Activated CD4-positive, alpha-beta T cell treated with anti-CD3 and anti-CD28 coated beads for 48 hours (primary cell): Measurements from ENCODE around the gene ADAMTS5.
A peak's percentile ranks its signal among the peaks of the same experiment; 100 is the strongest.

ENCODE experiments used
- DNase-seq: peaks from one replicate; pipeline ENCODE4 v3.0.0-alpha.2; 2020

The ADAMTS5 gene

DNA sequence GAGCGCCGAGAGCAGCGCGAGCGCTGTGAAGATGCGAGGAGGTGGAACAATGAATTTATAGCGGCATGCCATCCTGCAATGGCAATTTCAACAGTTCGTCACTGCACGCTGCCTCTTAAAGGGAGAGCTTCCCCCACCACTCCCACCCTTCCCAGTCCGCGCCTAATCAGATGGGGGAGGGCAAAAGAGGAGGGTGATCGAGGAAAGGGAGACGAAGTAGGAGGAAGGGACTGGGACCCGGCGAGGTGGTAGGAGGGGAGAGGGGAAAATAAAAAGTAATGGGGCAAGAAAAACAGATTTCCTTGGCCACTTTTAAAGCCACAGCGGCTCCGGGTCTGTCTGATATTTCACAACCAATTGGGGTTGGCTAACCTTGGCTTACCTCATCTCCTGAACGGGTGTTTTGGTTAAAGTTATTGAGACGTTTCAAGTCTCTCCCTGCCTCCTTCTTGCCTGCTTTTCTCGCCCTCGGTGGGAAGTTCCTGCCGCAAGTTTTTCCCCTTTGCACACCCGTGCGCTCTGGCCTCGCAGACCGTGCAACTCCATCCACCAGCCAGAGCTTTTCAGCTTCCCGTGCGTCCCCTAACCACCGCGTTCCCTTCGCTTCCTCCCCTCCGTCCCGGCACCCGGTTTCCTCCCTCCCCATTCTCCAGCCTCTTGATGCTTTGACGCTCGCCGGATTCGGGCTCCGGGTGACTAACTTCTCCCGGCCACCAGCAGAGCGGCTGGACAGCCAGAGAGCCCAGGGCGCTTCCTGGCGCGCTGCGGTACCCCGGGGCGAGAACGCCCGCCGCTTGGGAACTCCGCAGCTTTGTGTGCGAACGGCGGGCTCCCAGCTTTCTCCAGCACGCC, at the start of gene ADAMTS5:
ADAMTS5 (minus strand) TSS at position 27 of the 852 bp plus-strand sequence. CDS start 697 bp downstream, outside the sequence.
- no peak for DNase-seq

DNA sequence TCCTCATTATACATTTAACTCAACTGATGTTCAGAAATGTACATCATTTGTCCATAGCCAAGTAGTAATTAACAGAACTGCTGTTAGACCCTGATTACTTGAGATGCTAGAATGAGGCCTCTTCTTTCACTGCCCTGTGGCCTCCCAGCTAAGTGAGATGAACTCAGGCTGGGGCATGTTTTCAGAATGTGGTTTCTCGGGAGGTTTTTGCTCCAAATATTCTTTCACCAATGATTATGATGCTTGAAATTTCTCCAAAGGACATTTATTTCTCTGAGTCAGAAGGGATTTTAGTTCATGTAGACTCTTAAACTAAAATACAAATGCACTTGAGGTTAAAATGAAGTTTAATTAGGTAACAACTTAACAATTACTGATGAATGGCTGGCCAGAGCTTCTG, 34.6 kb upstream of the ADAMTS5 start:
- DNase-seq = no peak

DNA sequence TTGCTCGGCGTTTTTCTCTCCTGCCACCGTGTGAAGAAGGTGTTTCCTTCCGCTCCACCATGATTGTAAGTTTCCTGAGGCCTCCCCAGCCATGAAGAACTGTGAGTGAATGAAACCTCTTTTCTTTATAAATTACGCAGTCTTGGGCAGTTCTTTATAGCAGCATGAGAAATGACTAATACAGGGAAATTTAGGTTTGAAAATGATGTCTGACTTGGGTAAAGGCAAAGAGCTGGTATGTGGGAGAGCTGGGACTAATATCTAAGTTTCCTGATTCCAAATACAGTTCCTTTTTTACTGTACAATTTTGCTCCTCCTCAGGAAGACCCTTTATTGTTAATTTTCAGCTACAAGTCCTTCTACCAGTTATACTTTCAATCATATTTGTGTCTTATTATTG, 16.7 kb upstream of the ADAMTS5 start:
- DNase-seq = no peak

DNA sequence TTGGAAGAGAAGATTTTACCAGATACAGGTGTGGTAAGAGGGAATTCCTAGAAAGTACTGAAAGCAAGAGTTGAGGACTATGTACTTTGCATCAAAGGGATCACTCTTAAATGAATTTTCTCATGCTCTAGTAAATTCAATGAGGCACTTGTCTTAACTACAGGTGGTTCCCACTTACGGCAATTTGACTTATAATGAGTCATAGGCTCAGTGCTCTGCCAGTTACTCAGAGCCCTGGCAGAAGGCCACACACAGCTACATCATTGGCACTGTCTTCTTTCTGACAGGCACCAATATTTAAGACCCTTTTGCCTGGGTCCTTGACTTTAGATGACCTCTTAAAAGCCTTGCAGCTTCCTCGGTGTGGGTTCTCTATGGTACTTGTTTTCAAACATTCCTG, 15.9 kb upstream of the ADAMTS5 start:
- DNase-seq = no peak

DNA sequence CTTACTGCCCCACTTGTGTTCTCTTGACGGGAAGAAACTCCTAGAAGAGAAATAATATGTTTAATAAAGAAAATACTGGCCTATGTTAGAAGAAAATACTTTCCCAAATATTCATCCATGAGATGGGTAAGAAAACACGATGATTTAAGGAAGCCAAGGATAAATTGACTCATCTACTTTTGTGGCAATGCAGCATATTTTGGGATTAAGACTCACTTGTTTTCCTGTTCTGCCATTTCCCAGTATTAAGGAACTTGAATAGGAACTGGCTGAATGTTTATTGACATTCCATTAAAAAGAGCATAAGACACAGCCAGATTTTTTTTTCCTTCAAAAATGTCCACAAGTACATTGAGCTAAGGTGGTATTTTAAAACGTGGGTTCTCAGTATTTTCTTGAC, 10.9 kb upstream of the ADAMTS5 start:
- no peak for DNase-seq

DNA sequence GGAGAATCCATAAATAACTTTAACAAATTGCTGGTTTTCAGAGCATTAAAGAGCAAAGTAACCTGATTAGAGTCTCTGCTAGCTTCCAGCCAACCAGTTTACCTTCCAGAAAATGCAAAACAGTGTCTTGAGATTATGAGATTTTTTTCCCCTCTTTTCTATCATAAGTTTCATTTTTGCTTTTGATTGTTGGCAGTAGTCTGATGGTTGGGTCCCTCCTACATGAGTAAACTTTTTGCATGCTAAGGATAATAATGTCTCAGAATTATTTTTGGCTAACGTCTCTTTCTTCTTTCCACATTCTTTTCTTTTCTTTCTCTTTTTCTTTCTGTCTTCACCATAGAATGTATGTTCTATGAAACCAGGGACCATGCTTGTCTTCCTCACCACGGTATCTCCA, 6.3 kb upstream of the ADAMTS5 start:
- no peak for DNase-seq

DNA sequence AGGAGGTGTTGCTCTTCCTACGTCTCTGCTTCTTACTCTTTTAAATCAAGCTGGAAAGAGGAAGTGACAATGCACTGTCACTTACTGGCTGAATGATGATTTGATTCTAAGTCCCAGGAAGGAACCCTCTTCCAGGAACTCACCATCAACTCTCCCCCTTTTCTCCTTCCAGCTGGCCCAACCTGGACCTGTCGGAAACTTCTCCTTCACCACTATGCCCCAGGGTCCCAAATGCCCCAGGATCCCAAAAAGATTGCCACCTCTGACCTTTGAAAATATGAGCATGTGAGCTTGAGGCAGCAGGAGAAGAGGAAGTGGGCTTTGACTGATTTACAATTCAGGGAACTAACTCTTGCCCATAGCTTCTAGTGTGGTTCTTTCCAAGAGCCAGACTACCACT, 5.3 kb upstream of the ADAMTS5 start:
- no peak for DNase-seq

DNA sequence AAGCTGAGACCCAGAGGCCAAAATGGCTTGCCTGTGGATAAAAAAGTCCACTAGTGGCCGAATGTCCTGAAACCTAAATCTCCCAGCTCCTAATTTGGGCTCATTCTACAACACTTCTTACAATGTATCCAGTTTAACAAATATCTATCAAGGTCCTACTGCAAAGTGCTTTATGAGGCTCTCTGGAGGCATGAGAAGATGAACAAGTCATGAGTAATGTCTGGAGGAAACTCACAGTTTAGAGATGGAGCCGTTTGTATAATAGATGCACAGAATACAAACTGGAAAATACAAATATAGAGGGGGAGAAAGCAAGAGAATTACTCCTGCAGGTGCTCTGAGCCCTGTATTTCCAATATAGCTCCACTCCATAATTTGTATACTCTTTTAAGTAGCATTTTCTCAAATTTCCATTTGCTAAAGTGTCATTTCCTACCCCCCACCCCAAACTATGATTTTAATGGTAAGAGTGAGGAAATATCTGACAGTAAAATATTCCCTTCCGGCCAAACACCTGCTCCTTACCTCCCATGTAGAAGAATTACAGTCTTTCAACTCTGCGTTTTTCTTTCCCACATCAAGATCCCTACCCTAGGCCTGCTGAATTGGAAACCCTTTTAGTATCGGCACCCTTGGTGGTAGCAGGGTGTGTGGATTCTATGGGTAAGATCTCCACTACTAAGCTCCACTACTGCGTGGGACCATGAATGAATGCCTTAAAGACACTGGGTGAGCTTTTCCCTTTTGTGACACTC, 3.3 kb upstream of the ADAMTS5 start:
- DNase-seq = no peak

DNA sequence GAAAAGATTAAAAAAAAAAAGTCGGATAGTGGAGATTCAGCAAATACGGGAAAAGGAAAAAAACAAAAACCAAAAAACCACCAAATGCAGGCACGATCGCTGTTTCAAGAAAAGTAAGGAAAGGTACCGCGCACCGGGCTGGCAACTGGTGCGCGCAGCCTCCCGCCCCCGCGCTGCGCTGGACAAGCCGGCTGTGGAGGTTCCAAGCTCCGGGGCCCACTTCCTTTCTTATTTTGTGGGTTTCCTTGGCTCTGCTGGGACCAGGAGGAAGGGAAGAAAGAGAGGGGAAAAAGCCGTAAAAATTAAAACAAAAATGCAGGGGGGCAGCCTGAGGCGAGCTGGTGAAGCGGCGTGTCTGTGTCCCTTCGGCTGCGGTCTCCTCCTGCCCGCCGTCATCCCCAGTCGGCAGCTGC, 233 bp downstream of the ADAMTS5 start:
- DNase-seq = no peak

DNA sequence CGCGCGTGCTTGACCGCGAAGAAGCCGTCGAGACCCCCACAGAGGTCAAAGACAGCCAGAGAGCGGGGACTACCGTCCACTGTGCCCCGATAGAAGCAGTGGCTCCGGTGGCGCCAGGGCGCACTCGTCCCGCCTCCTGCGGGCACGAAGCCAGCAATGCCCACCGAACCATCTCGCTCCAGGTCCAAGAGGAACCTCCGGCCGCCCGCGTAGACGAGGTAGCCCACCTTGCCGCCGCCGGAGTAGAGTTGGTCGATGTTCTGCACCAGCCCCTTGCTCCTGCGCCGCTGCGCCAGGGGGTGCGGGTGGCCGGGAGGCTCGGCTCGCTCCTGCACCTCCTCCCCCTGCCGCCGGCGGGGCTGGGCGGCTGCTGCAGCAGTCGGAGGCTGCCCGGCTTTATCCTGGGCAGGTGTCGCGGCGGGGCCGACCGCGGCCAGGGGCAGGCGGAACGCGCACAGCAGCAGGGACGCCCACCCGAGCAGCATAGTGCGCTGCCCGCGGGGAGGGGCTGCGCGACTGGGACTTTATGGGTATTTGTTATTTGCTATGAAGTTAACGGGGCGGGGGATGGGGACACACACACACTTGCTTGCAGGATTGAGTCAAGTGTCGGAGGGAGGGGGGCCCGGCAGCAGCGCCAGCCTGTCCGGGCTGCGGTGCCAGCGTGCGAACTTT, 844 bp downstream of the ADAMTS5 start:
- DNase-seq = no peak

DNA sequence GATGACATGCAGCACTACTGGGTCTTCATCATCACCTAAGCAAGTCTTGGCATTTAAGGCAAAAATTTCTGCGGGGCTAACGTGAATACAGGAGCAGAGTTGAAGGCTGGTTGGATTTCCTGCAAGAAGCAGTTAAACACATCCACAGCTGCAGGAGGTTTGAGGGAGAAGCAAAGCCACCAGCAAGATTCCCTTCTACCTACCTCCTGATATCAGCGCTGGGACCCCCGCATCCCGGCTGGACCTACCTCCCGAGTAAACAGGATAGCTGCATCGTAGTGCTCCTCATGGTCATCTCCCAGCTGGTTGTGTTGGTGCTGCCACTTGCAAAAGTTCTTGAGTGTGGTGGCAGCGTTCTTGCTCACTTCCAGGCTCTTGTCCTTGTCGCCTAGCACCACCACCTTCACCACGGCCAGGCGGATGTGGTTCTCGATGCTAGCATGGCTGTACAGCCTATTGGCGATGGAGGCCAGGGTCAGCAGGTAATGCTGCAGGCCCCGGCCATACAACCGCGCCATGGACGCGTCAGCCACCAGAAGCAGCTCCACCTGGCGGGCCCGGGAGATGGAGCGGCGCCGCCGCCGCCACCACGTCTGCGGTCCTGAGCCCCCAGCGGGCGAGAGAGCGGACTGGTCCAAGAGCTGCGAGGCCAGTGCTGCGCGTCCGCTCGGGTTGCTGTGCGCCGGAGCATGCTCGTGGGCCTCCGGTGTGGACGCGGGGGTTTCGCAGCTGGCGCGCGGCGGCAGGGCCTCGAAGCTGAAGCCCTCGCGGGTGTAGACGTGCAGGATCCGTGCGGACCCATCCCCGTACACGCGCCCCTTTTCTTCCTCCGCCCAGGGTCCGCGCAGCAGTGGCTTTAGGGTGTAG, 1.6 kb downstream of the ADAMTS5 start:
- DNase-seq = peak; percentile 9

DNA sequence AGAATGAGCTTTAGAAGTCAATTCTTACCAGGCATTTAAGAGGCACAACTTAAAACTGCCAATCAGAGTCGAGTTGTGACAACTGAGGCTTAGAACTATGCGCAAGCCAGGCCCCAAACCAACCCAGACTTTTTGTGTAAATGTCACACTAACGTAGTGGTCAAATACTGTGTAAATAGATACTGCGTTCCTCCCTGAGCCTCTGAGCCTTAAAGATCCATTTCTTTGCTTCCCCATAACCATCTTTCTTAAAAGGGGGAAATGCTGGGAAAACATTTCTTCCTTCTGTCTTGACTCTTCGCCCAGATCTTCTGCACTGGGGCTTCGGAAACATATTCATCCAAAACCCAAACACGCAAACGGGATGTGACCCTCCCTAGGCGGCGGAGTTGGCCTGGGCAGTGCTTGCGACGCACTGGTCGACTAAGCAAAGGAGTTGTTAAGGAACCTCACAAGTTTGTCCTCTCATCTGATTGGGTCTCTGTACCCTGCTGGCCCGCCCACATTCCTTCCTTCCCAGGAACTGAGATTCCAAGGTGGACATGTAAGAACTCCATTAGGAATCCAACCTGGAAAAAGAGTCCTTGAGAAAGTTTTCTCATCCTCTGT, 2.6 kb downstream of the ADAMTS5 start:
- DNase-seq = no peak

DNA sequence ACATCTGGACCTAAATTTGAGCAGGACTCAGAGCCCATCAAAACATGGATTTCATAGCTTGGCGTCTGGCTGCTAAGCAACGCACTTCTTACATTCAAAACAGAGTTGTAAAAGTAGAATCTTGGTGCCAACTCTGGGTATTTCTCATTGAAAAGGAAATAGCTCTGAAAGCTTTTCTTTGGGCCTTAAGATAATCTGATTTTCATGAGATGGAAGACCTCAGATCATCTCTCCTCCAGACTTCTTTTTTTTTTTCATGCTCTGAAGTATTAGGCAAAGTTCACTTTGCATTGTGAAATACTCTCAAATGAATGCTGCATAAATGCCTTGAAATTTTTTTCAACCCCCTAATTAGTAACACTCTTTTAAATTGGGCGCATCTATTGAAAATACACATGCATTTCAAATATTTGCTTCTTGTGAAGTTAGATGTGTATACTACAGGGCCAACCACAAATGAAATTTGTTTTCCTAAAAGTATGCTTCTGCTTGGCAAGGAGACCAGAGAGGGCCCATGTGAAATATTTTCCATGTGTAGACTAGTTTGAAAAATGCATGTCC, 4.2 kb downstream of the ADAMTS5 start:
- no peak for DNase-seq

DNA sequence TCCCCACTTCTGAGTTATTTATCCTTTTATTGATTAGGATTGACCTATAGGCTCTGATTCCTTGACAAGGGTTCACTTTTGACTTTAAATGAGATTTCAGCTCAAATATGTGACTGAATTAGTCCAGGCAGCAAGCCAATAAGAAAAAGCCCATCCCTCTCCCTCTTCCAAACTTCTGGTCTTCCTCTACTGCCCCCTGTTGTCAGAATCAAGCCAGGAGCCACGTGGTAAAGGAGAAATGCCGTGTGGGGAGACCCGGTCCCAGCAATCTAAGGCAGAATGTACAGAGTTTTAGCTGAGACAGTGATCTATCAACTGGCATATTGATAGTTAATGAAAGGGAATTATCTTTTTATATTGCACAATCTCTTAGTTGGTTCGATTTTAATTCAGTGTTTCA, 5.2 kb downstream of the ADAMTS5 start:
- DNase-seq = peak; percentile 12

DNA sequence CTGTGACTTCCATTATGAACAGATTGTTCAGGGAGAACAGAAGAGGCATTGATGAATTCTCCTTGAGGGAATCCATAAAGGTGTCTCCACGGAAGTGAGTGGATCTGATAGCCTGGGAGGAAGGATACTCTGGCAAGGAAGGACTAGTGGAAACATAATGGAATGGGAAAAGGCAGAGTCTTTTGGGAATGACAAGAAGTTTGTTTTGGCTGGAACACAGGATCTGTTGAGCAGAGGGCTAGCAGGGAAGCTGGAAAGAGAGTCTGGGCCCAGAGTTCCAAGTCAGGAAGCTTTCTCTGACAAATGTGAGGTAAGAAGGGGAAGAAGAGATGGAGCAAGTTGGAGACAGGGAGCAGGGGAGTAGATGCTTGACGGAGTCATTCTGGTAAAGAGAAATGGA, 8.1 kb downstream of the ADAMTS5 start:
- no peak for DNase-seq

DNA sequence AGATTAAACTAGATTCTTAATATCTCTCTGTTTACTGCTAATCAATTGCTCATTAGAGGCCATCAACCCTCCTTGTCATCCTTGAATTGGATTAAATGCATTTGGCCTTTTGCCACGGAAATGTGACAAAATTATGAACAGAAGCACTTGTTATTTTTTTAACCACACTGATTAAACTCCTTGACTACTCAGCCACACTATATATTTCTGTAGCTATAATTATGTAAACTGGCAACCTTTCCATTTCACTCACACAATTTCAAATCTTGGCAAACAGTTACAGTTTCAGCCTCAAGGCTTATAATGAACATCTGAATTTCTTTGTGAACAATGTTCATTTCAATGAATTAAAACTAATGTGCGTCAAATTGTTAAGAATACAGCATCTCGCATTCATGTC, 10.1 kb downstream of the ADAMTS5 start:
- DNase-seq = no peak

DNA sequence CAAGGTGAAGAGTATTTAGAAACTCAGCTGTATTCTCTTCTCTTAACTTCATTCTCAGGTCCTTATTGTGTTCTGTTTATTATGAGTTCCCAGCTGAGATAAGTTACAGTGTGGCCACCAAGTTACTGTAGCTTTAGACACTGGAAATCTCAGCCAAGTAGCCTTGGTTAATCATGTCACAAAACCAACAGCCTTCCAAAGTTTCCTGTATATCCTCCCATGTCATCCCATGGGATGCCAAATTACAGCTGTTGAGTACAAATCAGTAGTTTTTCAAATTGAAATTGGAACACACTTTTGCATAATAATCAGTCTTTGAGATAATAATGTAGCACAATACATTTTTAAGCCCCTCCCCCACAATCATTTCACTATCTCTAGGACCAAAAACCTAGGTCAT, 10.7 kb downstream of the ADAMTS5 start:
- no peak for DNase-seq

DNA sequence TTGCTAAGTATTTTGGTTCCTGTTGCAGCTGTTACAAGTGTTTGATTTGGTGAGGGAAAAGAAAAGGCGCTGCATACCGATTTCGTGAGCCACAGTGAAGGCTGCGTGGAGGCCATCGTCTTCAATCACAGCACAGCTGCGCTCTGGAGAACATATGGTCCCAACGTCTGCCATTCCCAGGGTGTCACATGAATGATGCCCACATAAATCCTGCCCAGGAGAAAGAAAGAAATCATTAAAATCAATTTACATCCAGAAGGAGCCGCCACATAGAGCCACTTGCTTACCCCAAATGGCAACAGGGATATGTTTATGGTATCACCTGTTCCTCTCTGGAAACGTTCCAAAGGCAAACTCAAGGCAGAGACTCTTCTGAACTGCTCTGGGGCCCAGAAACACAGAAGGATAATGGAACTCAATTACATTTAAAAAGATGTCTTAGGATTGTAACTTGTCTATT, 12.2 kb downstream of the ADAMTS5 start:
- DNase-seq = no peak

DNA sequence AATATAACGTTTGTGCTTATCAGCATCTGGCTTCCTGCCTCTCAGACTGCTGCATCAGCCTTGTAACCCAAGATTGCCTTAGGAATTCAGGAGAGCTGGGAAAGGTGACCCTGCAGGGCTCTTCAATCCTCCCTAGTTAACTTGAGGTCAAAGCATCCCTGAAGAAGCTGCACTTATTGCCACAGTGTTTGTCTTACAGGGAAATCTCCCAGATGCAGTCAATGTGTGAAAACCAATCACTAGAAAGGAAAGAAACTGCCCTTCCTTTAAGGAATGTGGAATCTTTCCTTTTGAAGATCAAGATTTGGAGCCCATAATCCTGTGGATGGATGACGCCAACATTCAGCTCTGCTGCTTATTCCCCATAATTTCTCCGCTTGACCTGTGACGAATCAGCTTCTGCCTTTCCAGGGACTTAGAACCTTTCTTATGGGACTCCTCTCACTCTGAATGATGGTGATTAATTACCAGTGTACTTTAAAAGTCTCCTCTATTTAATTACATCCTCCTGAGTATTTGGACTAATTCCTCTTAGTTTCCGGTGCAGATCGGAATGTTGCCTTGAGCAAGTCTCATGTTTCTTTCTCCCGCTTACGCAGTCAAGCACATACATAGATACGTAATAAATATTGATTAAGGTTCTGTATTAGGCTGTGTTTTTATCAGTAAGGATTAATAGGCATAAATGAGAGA, 14.4 kb downstream of the ADAMTS5 start:
- DNase-seq = no peak

DNA sequence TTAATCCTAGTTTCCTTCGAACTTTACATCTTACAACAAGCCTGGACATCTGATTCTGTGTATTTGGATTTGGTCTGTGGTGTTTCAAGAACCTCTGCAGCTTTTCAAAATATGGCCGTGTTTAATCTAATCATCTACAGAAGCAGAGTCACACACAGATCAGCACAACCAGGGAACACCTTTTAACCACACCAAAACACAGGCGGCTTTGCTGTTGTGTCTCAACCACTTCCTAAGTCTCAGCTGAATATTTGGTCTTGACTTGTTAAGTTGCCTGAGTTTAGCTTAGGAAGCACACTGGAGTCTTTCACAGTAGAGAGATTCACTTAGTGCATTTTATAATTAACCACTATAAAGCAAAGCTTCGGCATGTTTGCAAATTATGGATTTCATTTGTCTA, 17.1 kb downstream of the ADAMTS5 start:
- DNase-seq = no peak

DNA sequence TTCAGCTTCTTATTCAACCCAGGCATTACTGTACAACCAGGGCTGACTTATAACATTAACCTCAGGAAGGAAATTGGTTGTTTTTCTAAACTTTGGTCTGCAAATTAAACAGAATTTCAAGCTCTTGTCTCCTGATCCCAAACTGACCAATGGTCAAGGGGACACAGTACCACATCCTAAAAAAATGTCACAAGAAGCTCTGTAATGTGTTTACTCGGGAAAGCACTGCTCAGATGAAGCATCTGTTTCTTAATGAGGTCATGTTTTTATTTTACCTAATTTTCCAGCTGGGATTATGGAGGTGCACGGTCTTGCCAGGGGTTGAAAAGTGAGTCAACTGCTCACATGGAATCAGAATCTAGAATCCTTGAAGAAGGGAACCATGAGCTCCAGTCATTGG, 18.7 kb downstream of the ADAMTS5 start:
- DNase-seq = no peak
